Ramos (cell line): Measurements from ENCODE around the gene MS4A5.

Experiments
- in situ Hi-C: fragments of 300-500 bp; cut with MboI; formaldehyde crosslinking; loops from one replicate; pipeline ENCODE4 v1.14.3; 2022; ENCODE audit warnings: low sequenced_read_pairs; ENCODE audit not compliant: unreplicated experiment

MS4A5 gene

GRCh38 chr11:60469723-60470122 lies 40.4 kb downstream of the MS4A5 start:
- in situ Hi-C loops = loop anchor here (25.0 kb wide), 1 partner anchor 443 kb away; the partner anchor contains the start of genes PRPF19, TMEM109 and TMEM132A

GRCh38 chr11:60477035-60477445 lies 47.7 kb downstream of the MS4A5 start:
- in situ Hi-C loops = no loop called here

DNA sequence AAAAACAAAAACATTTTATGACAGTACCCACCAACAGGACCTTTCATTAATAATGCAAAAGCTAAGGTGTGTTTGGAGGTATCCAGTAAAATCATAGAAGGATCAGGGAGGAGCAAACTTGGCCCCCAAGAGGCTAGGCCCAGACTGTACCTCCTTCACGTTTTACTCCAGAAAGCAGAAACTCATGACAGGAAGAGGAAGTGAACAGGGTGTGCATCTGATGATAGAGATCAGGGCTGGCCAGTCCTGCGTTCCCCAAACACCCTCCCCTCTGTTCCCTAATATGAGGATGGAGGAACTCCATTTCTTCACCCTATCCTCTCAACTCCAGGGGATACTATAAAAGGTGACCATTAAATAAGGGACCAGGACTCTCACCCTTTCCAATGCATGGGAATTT lies 53.0 kb downstream of the MS4A5 start:
- in situ Hi-C loops = loop anchor here (5.0 kb wide), 1 partner anchor 115 kb away; no protein-coding TSS in a partner anchor

- in situ Hi-C loops = no loop called here
These were observed 56.6 kb downstream of the MS4A5 start for GRCh38 chr11:60485987-60486386.

GRCh38 chr11:60492488-60493009 lies 63.2 kb downstream of the MS4A5 start, which contains the start of gene MS4A12:
TSS of gene MS4A12 (plus strand) at chr11:60492778. CDS start at chr11:60497319, 4,541 bp downstream.
- in situ Hi-C loops = no loop called here

DNA sequence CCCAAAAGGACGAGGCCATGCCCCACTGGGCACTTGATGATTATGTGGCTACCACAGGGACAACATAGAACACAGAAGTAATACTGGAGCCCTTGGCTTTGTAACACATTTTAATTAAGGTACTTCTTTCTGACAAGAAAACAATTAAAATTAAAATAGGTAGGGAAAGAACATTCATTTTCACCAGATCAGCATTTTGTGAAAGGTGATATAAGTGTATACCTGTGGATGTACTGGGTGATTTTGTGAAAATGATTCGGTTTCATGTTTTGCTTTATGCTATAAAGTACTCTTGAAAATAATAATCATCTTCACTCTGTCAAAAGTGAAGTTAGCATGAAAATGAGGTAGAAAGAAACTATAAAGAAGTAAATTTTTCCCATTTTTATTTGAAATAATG lies 64.1 kb downstream of the MS4A5 start:
- in situ Hi-C loops = no loop called here
